Gastrocnemius medialis (tissue), 4 donors: Measurements from ENCODE around the gene SNX14.

Experiments used
- POLR2A ChIP-seq, 2 donors: fragments of 450-650 bp; IDR thresholded peaks; one replicate each; pipeline ENCODE4 v1.6.1; 2017; ENCODE audit warnings: antibody characterized with exemption in 2 of 2, mild to moderate bottlenecking in 2 of 2, moderate library complexity in 2 of 2
- TF ChIP-seq, protein P1 (sequence below), 5 experiments: fragments of 450-650 bp in 3 of 5; fragments of 200-600 bp in 2 of 5; sonication (generic) in 2 of 5; IDR thresholded peaks in 4 of 5; conservative IDR thresholded peaks in 1 of 5; 1 replicate in 4 of 5; 2 replicates in 1 of 5; pipeline ENCODE4 v1.5.1; 2016 to 2019; ENCODE audit warnings: antibody characterized with exemption in 5 of 5, mild to moderate bottlenecking in 3 of 5, moderate library complexity in 3 of 5

DNA sequence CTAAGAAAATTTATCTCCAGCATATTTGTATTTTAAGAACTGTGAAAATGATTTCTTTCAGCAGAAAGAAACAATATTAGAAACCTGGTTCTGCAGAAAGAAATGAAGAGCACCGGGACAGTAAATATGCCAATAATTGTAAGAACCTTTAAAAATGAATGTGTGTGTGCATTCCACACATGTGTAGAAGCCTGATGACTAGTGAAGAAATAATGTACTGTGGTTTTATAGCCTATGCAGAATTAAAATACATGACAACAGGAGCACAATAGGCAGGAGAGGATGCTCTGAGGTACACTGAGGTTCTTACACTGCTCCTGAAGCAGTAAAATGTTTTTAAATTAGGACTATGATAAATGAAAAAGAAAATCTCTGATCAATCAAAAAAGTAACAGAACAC, 48.9 kb downstream of the SNX14 start:
- TF ChIP-seq, protein P1, sequence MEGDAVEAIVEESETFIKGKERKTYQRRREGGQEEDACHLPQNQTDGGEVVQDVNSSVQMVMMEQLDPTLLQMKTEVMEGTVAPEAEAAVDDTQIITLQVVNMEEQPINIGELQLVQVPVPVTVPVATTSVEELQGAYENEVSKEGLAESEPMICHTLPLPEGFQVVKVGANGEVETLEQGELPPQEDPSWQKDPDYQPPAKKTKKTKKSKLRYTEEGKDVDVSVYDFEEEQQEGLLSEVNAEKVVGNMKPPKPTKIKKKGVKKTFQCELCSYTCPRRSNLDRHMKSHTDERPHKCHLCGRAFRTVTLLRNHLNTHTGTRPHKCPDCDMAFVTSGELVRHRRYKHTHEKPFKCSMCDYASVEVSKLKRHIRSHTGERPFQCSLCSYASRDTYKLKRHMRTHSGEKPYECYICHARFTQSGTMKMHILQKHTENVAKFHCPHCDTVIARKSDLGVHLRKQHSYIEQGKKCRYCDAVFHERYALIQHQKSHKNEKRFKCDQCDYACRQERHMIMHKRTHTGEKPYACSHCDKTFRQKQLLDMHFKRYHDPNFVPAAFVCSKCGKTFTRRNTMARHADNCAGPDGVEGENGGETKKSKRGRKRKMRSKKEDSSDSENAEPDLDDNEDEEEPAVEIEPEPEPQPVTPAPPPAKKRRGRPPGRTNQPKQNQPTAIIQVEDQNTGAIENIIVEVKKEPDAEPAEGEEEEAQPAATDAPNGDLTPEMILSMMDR (IDR thresholded peaks at IDR 0.05 in 4 of 5, conservative IDR thresholded peaks at IDR 0.05 in 1 of 5), result no peak
- no peak for TF ChIP-seq POLR2A (IDR thresholded peaks at IDR 0.05)
